Measurements from ENCODE around the gene LRCH3. TPM values are rescaled to one million over a fixed set of nuclear protein-coding genes. Genes with fewer than 3 reads are reported as not detected.

LRCH3 gene
- total and polyA plus RNA-seq, 12 donors, result 7.4 to 54.9 (median 40.8) TPM

GRCh38 chr3:197889204-197889930 is 98.3 kb downstream of the LRCH3 start:
- Histone ChIP-seq H3K27me3 (no peaks in the 10 kb centered on the region), H3K4me1 (replicated peaks in 1 of 2) (no peaks in the 10 kb centered on the region), H3K9me3 (replicated peaks in 1 of 3) (no peaks in the 10 kb centered on the region), H3K36me3 (replicated peaks in 1 of 2) (peaks cover 0 to 8% of the 10 kb centered on the region in 2 donors), H3K27ac (no peak overlapping the region), H3K4me3 (no peak overlapping the region)
- TF ChIP-seq POLR2A (IDR thresholded peaks at IDR 0.05), result no peak
- TF ChIP-seq, protein P1, sequence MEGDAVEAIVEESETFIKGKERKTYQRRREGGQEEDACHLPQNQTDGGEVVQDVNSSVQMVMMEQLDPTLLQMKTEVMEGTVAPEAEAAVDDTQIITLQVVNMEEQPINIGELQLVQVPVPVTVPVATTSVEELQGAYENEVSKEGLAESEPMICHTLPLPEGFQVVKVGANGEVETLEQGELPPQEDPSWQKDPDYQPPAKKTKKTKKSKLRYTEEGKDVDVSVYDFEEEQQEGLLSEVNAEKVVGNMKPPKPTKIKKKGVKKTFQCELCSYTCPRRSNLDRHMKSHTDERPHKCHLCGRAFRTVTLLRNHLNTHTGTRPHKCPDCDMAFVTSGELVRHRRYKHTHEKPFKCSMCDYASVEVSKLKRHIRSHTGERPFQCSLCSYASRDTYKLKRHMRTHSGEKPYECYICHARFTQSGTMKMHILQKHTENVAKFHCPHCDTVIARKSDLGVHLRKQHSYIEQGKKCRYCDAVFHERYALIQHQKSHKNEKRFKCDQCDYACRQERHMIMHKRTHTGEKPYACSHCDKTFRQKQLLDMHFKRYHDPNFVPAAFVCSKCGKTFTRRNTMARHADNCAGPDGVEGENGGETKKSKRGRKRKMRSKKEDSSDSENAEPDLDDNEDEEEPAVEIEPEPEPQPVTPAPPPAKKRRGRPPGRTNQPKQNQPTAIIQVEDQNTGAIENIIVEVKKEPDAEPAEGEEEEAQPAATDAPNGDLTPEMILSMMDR (IDR thresholded peaks at IDR 0.05), result no peak
- intact Hi-C loops (cut with DNase I), result no loop called here
- WGBS, 4 donors, result 90 to 95% (median 93%) methylated on average over 9 of the region's 9 CpGs
- no peak for DNase-seq

- WGBS, 4 donors, result 93 to 98% (median 96%) methylated on average over 4 of the region's 4 CpGs
- TF ChIP-seq, protein P1 (IDR thresholded peaks at IDR 0.05), result no peak
- TF ChIP-seq POLR2A (IDR thresholded peaks at IDR 0.05), result no peak
These were observed 99.6 kb downstream of the LRCH3 start for GRCh38 chr3:197890693-197891092.

GRCh38 chr3:197892162-197892561 is 101.1 kb downstream of the LRCH3 start:
- Histone ChIP-seq H3K4me3 (no peak overlapping the region), H3K27ac (no peak overlapping the region), H3K27me3 (no peaks in the 10 kb centered on the region), H3K9me3 (replicated peaks in 1 of 3) (no peaks in the 10 kb centered on the region), H3K36me3 (replicated peaks in 1 of 2) (no peaks in the 10 kb centered on the region), H3K4me1 (replicated peaks in 1 of 2) (no peaks in the 10 kb centered on the region)
- intact Hi-C loops (cut with DNase I), result no loop called here
- no peak for DNase-seq
- no peak for TF ChIP-seq POLR2A (IDR thresholded peaks at IDR 0.05)
- TF ChIP-seq, protein P1 (IDR thresholded peaks at IDR 0.05), result no peak
- WGBS, 4 donors, result 89 to 97% (median 94%) methylated on average over 5 of the region's 5 CpGs

More at GRCh38 chr3:197890693-197891092, 99.6 kb downstream of the LRCH3 start:
- Histone ChIP-seq H3K4me1 (replicated peaks in 1 of 2) (no peaks in the 10 kb centered on the region), H3K4me3 (no peak overlapping the region), H3K27me3 (no peaks in the 10 kb centered on the region), H3K36me3 (replicated peaks in 1 of 2) (no peaks in the 10 kb centered on the region), H3K27ac (no peak overlapping the region), H3K9me3 (replicated peaks in 1 of 3) (no peaks in the 10 kb centered on the region)
- no peak for DNase-seq
- intact Hi-C loops (cut with DNase I), result no loop called here

GRCh38 chr3:197896421-197896820 is 105.4 kb downstream of the LRCH3 start:
- no peaks in the 10 kb centered on the region for H3K36me3 ChIP-seq (replicated peaks in 1 of 2)
- no peak overlapping the region for H3K4me3 ChIP-seq
- H3K27ac ChIP-seq, result no peak overlapping the region
- TF ChIP-seq, protein P1 (IDR thresholded peaks at IDR 0.05), result no peak
- no peak for TF ChIP-seq POLR2A (IDR thresholded peaks at IDR 0.05)
- no peak for DNase-seq
- no peaks in the 10 kb centered on the region for H3K9me3 ChIP-seq (replicated peaks in 1 of 3)
- WGBS, 4 donors, result 91 to 96% (median 94%) methylated on average over 3 of the region's 3 CpGs
- intact Hi-C loops (cut with DNase I), result no loop called here
- H3K27me3 ChIP-seq, result no peaks in the 10 kb centered on the region
- no peaks in the 10 kb centered on the region for H3K4me1 ChIP-seq (replicated peaks in 1 of 2)
